UCSD-AML1 (cell line): ENCODE results near the gene GIPC3.

ENCODE experiments used
- DNase-seq: peaks from one replicate; lab custom pipeline; 2025; ENCODE audit not compliant: unreplicated experiment; lab: John Stamatoyannopoulos, UW

GIPC3 gene

DNA sequence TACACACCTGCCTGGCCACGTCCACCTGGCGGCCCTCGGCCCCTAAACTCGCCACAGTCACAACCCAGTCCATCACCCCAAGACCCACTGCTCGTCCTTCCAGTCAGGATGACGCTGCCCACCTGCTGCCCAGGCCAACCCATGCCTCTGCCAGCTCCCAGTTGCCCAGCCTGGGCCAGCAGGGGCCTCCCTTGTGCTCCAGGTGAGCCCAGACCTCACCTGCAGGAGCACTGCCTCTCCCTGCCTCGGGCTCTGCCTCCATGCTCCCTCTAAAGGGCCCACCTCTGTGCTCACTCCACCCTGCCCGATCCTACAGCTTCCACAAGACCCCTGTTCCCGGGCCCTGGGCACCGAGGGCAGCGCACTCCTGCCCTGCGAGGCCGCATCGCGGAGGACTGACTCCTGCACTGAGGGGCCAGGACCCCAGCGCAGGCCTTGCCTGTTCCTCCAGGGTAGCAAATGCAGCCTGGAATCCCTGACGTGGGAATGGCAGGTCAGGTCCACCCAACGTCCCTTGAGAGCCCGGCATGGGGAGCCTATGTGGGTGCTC is 49.3 kb downstream of the GIPC3 start:
- DNase-seq = no peak

DNA sequence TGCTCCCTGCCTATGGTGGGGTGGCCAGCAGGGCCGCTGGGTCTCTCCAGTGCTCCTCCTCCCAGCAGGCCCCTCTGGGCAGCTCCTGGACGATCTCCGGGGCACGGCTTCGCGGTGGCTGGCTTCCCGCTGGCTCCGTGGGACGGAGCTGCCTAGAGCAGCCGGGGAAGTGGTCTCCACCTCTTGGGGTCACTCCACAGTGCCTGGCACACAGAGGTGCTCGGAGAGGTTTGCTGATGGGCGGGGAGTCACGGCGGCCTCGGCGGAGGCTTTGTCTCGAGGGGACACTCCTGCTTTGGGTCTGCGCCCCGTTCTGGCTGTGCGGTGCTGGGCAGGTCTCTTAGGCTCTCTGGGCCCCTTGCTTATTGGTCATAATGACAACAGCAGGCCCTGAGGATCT is 51.2 kb downstream of the GIPC3 start:
- no peak for DNase-seq

DNA sequence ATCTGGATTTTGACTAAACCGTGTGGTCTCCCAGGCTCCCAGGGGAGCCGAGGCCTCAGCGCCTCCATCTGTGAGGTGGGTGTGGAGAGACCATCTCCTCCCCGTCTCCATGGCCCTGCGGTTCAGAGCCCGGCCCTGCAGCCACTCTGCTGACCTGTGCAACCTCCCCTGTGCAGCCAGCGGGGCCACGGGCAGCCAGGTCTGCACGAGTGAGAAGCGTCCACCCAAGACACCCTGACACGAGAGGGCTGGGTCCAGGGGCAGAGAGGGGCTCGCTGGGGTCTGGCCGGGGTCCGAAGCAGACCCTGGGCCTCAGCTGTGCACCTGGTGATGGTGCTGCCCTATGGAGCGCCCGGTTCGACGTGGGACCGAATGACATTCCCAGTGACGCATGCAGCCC is 51.7 kb downstream of the GIPC3 start:
- DNase-seq = no peak

DNA sequence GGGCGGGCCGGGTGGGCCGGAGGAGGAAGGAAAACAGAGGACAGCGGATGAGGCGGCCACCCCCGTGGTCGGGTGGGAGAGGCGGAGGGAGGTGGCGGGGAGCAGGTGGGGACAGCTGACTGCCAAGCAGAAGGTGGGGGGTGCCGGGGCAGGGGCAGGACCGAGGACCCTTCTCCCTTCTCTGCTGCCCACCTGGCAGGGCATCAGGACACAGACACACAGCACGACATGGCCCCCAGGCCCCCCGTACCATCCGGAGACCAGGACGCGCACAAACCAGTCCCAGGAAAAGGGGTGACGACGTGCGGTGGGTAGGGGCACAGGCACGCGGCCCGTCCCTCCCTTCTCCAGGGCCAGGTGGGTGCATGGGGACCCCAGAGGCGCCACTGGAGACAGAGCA is 52.3 kb downstream of the GIPC3 start:
- no peak for DNase-seq

DNA sequence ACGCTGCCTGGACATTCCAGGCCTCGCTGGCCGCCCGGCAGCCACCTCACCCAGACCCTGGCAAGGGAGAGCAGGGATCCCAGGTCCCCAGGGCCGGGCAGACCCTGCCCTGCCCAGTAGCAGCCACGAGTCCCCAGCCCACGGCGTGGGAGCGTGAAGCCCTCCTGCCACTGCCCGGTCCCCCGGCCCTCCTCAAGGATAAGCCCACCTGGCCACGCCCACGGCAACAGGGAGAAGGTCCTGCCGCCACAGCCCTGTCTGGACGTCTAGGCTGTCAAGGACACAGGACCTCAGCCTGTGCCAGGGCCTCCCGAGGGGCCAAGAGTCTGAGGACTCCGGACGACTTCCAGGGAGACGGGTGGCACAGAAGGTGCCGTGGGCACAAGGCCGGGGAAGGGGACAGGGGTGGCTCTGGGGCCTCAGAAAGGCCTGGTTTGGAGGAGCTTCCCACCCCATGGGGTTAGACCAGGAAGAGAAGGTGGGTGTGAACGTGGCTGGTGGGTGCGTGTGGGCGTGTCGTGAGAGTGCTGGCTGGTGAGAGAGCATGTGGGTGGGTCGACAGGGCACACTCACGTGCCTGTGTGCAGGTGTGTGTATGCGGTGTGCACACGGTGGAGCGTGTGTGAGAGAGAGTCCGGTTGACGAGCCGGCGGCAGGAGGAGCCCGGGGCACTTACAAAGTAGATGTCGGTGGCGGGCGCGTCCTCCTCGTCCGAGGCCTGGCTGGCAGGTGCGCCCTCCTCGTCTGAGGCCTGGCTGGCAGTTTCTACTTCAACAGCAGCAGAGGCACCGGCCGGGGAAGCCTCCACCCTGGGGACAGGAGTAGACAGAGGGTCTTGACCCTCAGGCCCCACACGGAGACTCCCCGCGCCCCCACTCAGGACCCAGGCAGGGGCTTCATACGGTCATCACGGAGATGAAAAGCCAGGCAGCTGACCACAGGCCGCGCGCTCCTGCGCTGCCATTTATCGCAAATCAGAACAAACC is 53.2 kb downstream of the GIPC3 start:
- no peak for DNase-seq

DNA sequence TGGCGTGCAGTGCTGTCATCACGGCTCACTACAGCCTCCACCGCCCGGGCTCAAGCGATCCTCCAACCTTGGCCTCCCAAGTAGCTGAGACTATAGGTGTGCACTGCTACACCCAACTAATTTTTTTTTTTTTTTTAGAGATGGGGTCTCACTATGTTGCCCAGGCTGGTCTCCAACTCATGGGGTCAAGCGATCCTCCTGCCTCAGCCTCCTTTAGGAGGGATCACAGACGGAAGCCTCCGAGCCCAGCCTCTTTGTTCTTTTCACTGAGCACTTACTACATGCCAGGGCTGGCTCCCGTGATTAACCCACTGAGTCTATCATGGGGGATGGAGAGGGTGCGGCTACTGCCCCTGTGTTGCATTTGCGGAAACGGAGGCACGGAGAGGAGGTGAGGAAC is 54.2 kb downstream of the GIPC3 start:
- DNase-seq = no peak

DNA sequence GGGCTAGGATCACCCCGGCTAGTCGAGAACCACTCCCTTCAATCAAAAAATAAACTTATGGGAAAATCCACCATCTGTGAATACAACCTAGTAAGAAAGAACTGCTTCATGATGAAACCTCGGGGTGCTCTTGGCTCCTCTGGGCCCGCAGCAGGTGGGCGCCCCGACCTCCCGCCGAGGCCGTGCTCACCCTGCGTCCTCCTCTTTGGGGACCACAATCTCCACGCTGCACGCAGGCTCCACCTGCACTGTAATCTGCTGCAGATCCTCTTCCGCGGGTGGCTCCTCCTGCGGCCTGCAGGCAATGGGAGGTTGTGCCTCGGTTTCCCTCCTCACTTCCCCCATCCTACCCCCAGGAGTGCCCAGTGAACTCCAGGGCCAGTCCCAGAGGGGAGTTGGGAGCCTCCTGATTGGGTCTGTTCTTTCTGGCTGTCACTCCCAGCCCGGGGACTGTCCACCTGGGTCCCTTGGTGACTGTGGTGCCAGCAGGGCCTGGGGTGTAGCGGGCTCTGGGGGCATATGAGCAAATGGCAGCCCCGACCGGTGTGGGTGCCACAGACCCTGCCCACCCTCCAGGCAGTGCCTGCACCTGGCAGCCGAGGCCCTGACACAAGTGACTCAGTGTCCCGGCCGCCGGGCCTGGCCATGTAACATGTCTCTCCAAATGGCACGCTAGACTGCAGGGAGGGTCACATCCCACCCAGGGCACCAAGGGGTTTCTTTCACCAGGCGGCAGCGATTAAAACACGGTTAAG is 56.4 kb downstream of the GIPC3 start:
- no peak for DNase-seq

DNA sequence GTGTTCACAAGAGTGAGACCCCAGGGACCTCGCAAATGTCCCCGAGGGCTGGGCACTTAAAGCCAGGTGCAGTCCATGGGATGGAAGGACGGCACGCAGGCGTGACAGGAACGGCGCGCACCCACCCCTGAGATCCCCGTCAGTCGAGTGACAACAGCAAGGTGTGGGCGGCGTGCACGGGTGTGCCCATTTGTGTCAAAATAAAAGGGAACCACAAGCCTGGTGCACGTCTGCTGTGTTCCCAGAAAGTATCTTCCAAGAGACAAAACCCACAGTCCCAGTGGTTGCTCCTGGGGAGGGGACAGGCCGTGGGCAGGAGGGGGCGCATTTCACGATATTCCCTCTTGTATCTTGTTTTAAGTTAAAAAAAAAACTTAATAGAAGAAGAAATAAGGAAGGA is 57.0 kb downstream of the GIPC3 start:
- DNase-seq = no peak
